WI38 (cell line): ENCODE results near the gene FBXL5.

Experiments
- H3K4me3 ChIP-seq: 2 replicates; pipeline ENCODE4 v1.5.1; 2011; ENCODE audit warnings: low read depth, mild to moderate bottlenecking, control low read depth, low read length
- TF ChIP-seq, protein P1 (sequence below): IDR thresholded peaks from 2 replicates; pipeline ENCODE4 v1.5.1; 2012; ENCODE audit warnings: low read depth, mild to moderate bottlenecking, control low read depth, low read length

The FBXL5 gene

DNA sequence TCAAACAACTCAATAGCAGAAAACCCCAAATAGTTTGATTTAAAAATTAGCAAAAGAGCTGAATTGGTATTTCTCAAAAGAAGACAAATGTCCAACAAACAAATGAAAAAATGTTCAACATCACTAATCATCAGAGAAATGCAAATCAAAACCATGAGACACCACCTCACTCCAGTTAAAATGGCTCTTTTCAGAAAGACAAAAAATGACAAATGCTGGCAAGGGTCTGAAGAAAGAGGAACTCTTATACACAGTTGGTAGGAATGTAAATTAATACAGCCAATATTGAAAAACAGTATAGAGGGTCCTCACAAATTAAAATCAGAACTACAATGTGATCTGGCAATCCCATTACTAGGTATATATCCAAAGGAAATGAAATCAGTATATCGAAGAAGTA lies 70.4 kb downstream of the FBXL5 start:
- no peak overlapping the region for H3K4me3 ChIP-seq
- TF ChIP-seq, protein P1, sequence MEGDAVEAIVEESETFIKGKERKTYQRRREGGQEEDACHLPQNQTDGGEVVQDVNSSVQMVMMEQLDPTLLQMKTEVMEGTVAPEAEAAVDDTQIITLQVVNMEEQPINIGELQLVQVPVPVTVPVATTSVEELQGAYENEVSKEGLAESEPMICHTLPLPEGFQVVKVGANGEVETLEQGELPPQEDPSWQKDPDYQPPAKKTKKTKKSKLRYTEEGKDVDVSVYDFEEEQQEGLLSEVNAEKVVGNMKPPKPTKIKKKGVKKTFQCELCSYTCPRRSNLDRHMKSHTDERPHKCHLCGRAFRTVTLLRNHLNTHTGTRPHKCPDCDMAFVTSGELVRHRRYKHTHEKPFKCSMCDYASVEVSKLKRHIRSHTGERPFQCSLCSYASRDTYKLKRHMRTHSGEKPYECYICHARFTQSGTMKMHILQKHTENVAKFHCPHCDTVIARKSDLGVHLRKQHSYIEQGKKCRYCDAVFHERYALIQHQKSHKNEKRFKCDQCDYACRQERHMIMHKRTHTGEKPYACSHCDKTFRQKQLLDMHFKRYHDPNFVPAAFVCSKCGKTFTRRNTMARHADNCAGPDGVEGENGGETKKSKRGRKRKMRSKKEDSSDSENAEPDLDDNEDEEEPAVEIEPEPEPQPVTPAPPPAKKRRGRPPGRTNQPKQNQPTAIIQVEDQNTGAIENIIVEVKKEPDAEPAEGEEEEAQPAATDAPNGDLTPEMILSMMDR, result no peak

DNA sequence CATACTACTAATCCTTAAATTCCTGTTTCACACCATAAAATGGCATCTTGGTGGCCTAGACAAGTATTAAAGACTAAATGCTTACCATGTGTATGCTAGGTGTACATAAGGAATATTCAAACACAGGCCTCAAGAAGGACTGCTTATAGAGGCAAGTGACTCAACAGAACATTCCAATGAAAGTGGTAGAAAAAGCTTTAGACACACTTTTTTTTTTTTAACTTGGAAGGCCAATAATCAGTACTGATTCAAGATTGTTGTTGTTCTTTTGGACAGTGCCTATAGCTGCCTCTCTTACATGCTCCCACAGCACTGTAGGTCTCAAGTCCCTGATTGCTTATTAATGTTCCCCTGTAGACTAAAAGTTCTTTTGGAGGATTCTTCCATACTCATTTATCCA lies 77.6 kb downstream of the FBXL5 start:
- no peak overlapping the region for H3K4me3 ChIP-seq
- TF ChIP-seq, protein P1, result no peak

DNA sequence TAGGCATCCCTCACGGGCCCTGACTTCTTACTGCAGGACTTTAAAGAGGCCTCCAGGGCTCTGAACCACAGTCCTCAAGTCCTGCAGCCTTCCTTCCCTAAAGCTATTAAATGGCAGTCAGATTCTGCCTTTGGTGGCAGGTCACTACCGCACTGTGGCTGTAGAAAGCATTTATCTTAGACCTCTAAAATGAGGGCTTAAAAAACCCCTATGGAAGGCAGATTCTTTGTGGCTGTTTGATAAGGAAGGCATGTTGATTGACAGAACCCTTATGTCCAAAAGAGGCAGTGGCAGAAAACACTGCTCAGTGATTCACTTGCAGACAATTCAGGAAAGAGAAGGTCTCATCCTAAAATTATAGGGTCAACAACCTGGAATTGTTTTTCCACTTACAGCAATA lies 79.2 kb downstream of the FBXL5 start:
- TF ChIP-seq, protein P1, result no peak
- H3K4me3 ChIP-seq, result no peak overlapping the region

DNA sequence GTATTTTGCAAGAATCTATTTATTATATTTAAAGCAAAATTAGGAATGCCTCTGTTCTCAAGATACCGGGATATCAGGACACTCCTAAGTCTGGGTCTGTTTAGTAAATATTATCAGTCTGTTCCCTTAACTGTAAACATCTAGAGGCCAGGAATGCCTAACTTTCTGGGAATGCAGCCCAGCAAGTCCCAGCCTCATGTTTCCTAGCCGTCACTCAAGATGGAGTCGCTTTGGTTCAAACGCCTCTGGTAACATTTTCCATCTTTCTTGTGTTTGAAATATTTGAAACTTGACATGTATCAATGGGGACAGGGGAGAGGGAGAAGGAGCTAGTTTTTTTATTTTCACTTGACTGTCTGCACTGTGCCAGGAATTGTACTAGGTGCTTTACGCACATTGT lies 85.4 kb downstream of the FBXL5 start:
- TF ChIP-seq, protein P1, result no peak

DNA sequence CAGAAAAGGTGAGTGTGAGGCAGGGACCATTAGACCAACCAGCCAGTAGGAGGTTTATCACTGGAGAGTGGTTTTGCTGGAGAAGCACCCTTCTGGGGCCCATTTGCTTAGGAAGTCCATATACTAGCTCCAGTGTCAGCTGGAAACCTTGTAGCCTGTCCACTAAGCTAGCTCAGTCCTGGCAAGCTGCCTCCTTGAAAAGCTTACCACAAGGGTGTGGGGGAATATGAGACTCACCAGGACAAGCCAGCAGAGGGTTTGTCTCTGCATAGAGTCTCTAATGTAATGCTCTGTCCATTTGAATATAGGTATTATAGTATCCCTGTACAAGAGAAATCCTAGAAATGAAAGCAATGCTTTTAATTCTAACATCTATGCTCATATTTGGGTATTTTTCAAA lies 86.3 kb downstream of the FBXL5 start:
- TF ChIP-seq, protein P1, result no peak
- H3K4me3 ChIP-seq, result no peak overlapping the region

More for the DNA sequence above, 85.4 kb downstream of the FBXL5 start:
- no peak overlapping the region for H3K4me3 ChIP-seq

DNA sequence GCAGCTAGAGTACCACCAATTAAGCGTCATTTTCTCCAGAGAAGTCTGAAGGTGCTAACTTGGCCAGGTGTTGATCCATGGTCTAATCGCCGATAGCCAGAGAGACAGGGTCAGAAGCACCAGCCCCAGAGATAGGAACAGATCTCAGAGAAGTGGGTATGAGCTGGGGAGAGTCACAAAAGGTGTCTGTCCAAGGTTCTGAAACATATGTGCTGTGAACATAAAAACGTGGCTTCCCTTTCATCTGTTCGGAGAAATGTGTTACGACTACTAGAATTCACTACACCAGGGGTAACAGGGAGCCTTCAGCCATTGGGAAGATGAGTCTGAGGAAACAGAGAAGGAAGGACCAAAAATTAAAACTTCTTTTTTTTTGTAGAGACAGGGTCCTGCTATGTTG lies 91.3 kb downstream of the FBXL5 start:
- no peak overlapping the region for H3K4me3 ChIP-seq
- TF ChIP-seq, protein P1, result no peak

DNA sequence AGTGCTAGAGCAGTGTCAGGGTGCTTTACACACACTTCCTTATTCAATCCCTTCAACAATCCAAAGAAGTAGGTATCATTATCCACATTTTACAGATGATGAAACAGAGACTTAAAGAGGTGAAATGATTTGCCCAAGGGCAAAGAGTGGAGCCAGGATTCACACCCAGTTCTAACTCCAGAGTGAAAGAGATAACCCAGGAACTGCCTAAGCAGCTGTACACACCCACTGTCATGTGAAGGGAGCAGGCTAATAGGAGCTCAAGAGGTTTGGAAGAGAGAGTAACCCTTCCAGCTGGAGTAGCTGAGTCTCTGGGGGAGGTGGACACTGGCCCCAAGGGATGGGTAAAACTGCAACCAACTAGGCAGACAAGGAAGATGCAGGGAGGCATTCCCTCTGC lies 92.5 kb downstream of the FBXL5 start:
- TF ChIP-seq, protein P1, result no peak
- no peak overlapping the region for H3K4me3 ChIP-seq
